ENCODE results near the gene CITED4. TPM values are rescaled to one million over a fixed set of nuclear protein-coding genes. Genes with fewer than 3 reads are reported as not detected.

The CITED4 gene
- total and polyA plus RNA-seq, 9 of the 15 experiments (the other 6 are each of a cell fraction or from before 2014, with no cell fraction given), result 0.11 to 1.2 (median 0.17) TPM; not detected in 2

DNA sequence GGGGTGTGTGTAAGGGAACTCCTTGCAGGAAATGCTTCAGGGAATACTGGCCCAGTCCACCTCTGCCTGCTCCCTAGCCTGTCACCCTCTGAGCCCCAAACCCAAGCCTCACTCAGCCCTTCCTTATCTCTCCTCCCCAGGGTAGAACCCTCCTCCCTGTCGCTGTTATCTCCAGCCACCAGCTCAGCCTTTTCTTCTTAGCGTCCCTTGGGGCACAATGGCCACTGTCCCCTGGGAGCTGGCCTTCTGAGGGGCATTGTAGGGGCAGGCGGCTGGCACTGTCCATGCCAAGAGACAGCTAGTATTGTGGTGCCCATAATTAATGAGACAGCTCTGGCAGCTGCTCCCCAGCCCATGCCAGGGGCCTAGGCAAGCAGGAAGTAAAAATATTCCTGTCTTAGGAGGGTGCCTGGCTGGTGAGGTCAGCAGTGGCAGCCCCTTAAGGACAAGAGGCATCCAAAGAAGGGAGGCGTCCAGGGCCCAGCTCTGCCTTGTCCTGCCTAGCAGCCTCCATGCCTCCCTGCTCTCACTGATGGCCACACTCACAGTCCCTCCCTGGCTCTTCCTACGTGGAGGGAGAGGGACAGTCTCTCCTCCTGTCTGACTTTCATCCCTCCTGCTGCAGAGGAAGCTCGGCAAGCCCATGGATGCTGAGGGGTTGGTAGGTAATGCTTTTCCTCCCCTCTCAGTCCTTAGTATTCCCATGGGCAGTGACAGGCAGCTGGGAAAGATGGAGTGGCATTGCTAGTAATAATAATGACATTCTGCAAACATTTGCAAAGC is 41.1 kb downstream of the CITED4 start (continued):
- TF ChIP-seq STAT6 (CRISPR knock-in tag; IDR thresholded peaks at IDR 0.05), result peak; percentile 67; the same call in 1 of the 2 replicates
- TF ChIP-seq PPARD (CRISPR knock-in tag; IDR thresholded peaks at IDR 0.05), result no peak
- peak; percentile 80 for TF ChIP-seq KHSRP (IDR thresholded peaks at IDR 0.05)
- TF ChIP-seq LARP7 (IDR thresholded peaks at IDR 0.05), result no peak
- TF ChIP-seq GATA2 (CRISPR knock-in tag; IDR thresholded peaks at IDR 0.05), result peak; percentile 99
- TF ChIP-seq HCFC1 (IDR thresholded peaks at IDR 0.05; ENCODE audit: low read depth, low read length), result peak; percentile 33; the same call in 1 of the 2 replicates
- no peak for TF ChIP-seq KAT8 (IDR thresholded peaks at IDR 0.05; ENCODE audit: low read depth)
- TF ChIP-seq SRSF9 (IDR thresholded peaks at IDR 0.05; ENCODE audit: borderline replicate concordance, low read depth, low read length), result no peak
- TF ChIP-seq NFE2L1 (tag; IDR thresholded peaks at IDR 0.05; ENCODE audit: borderline replicate concordance, low read depth), result no peak
- TF ChIP-seq PTTG1 (tag; IDR thresholded peaks at IDR 0.05; ENCODE audit: low read depth), result no peak
- TF ChIP-seq CHD2 (IDR thresholded peaks at IDR 0.05; ENCODE audit: low read depth, low read length), result no peak
- TF ChIP-seq ZNF3 (CRISPR knock-in tag; IDR thresholded peaks at IDR 0.05), result no peak
- TF ChIP-seq ZNF311 (CRISPR knock-in tag; IDR thresholded peaks at IDR 0.05), result no peak; the same call in 1 of the 2 replicates
- TF ChIP-seq RBM39 (optimal IDR thresholded peaks at IDR 0.05; ENCODE audit: low read depth, low read length), result no peak
- no peak for TF ChIP-seq DEAF1 (CRISPR knock-in tag; IDR thresholded peaks at IDR 0.05)
- TF ChIP-seq FOXA3 (CRISPR knock-in tag; conservative IDR thresholded peaks at IDR 0.05 in 1 of 2, IDR thresholded peaks at IDR 0.05 in 1 of 2), result no peak
- no peak for TF ChIP-seq PURB (CRISPR knock-in tag; IDR thresholded peaks at IDR 0.05; ENCODE audit: low read depth)
- TF ChIP-seq ZNF707 (CRISPR knock-in tag; conservative IDR thresholded peaks at IDR 0.05), result peak; percentile 63; the same call in 1 of the 2 replicates
- TF ChIP-seq YY1 (IDR thresholded peaks at IDR 0.05; ENCODE audit: borderline replicate concordance in 1 of 3, control insufficient read depth in 1 of 3, extremely low read depth in 1 of 3, insufficient read depth in 3 of 3, insufficient read length in 1 of 3, insufficient replicate concordance in 2 of 3, low read depth in 1 of 3, low read length in 2 of 3), result peak; percentile 30 to 82 (median 69)

Data from K562 (cell line).